IPS-15b (cell line): ENCODE results near the gene ATP4B.

Source experiments
- H3K27me3 ChIP-seq: one replicate; pipeline ENCODE4 v1.6.1; 2013; ENCODE audit warnings: low read length; ENCODE audit not compliant: control insufficient read depth, insufficient read depth
- H3K36me3 ChIP-seq: one replicate; pipeline ENCODE4 v1.6.1; 2013; ENCODE audit warnings: low read length; ENCODE audit not compliant: control insufficient read depth, insufficient read depth
- H3K4me1 ChIP-seq: one replicate; pipeline ENCODE4 v1.6.1; 2013; ENCODE audit warnings: mild to moderate bottlenecking, low read length; ENCODE audit not compliant: control insufficient read depth, insufficient read depth
- H3K4me3 ChIP-seq: one replicate; pipeline ENCODE4 v1.5.1; 2013; ENCODE audit warnings: low read depth, low read length
- H3K9ac ChIP-seq: one replicate; pipeline ENCODE4 v1.6.1; 2013; ENCODE audit warnings: low read depth, mild to moderate bottlenecking, low read length
- H3K9me3 ChIP-seq: one replicate; pipeline ENCODE4 v1.6.1; 2013; ENCODE audit warnings: mild to moderate bottlenecking, low read length; ENCODE audit not compliant: control insufficient read depth, insufficient read depth

ATP4B gene

DNA sequence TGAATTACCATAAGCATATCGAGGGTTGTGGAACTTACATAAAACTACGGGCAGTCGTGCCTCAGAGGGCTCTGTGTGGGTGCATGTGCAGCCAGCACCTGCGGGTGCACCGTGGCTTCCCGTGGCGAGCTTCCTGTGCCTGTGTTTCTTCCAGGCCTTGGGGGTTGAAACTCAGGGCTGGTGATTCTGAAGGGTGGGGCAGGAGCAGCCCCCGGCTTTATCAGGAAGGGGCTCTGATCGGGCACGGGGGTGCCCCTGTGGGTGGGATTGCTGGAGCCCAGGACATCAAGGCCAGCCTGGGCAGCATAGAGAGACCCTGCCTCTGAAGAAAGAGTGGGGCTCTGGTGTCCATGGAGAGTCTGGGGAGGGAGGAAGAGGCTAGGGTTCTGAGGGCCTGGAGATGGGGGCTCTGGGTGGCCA, 11.1 kb downstream of the ATP4B start:
- Histone ChIP-seq H3K9ac (no peak overlapping the region), H3K27me3 (no peaks in the 10 kb centered on the region), H3K4me3 (no peak overlapping the region), H3K36me3 (peaks cover 5% of the 10 kb centered on the region), H3K9me3 (peaks cover 7% of the 10 kb centered on the region), H3K4me1 (no peaks in the 10 kb centered on the region)

DNA sequence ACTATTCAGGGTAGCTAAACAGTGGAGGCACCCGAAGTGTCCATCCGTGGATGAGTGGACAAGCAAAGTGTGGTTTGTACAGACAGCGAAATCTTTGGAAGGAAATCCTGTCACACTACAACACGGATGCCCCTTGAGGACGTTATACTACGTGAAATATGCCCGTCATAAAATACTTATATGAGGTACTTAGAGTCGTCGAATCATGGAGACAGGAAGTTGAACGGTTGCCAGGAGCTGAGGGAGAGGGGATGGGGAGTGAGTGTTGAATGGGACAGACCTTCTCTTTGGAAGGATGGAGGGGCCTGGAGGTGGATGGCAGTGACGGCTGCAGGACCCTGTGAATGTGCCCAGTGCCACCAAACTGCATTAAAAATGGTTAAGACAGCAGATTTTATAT, 11.6 kb downstream of the ATP4B start:
- Histone ChIP-seq H3K9ac (no peak overlapping the region), H3K36me3 (peaks cover 10% of the 10 kb centered on the region), H3K4me1 (no peaks in the 10 kb centered on the region), H3K4me3 (no peak overlapping the region), H3K27me3 (no peaks in the 10 kb centered on the region), H3K9me3 (peaks cover 12% of the 10 kb centered on the region)

- Histone ChIP-seq H3K4me1 (no peaks in the 10 kb centered on the region), H3K36me3 (peaks cover 11% of the 10 kb centered on the region), H3K4me3 (no peak overlapping the region), H3K9me3 (peaks cover 12% of the 10 kb centered on the region), H3K27me3 (no peaks in the 10 kb centered on the region), H3K9ac (no peak overlapping the region)
Measured at GRCh38 chr13:113645329-113645728, 12.7 kb downstream of the ATP4B start.

DNA sequence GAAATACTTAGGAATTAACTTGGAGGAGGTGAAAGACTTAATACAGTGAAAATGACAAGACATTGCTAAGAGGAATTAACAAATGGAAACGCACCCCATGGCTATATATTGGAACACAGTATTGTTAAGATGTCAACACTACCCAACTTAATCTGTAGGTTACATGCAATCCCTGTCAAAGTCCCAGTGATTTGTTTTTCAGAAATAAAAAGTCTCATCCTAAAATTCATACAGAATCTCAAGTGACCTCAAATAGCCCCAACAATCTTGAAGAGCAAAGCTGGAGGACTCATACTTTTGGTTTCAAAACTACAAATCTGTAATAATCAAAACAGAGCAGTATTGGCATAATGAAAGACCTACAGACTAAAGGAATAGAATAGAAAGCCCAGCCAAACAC, 13.2 kb downstream of the ATP4B start:
- peaks cover 14% of the 10 kb centered on the region for H3K36me3 ChIP-seq
- no peaks in the 10 kb centered on the region for H3K27me3 ChIP-seq
- no peak overlapping the region for H3K4me3 ChIP-seq
- H3K9ac ChIP-seq = no peak overlapping the region
- H3K9me3 ChIP-seq = peaks cover 12% of the 10 kb centered on the region
- no peaks in the 10 kb centered on the region for H3K4me1 ChIP-seq

DNA sequence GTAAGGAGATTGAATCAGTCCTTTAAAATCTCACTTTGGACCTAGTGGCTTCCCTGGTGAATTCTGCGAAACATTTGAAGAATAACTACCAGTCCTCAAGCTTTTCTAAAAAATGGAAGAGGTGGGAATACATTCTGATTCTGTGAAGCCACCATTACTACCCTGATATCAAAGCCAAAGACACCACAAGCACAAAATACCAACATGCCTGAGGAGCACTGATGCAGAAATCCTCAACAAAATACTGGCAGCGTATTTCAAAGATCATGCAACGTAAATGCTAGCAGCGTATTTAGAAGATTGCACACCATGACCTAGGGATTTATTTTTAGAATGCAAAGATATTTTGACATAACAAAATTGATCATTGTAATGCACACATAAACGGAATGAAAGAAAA, 14.4 kb downstream of the ATP4B start:
- peaks cover 21% of the 10 kb centered on the region for H3K36me3 ChIP-seq
- no peaks in the 10 kb centered on the region for H3K4me1 ChIP-seq
- peaks cover 12% of the 10 kb centered on the region for H3K9me3 ChIP-seq
- H3K9ac ChIP-seq = no peak overlapping the region
- H3K4me3 ChIP-seq = no peak overlapping the region
- H3K27me3 ChIP-seq = no peaks in the 10 kb centered on the region

- H3K9me3 ChIP-seq = peaks cover 12% of the 10 kb centered on the region
- no peaks in the 10 kb centered on the region for H3K27me3 ChIP-seq
- H3K36me3 ChIP-seq = peaks cover 31% of the 10 kb centered on the region
- H3K4me3 ChIP-seq = no peak overlapping the region
- no peaks in the 10 kb centered on the region for H3K4me1 ChIP-seq
- no peak overlapping the region for H3K9ac ChIP-seq
Measured at GRCh38 chr13:113642563-113642962, 15.4 kb downstream of the ATP4B start.

GRCh38 chr13:113641426-113641825, 16.6 kb downstream of the ATP4B start:
- Histone ChIP-seq H3K9me3 (peaks cover 12% of the 10 kb centered on the region), H3K9ac (no peak overlapping the region), H3K27me3 (no peaks in the 10 kb centered on the region), H3K4me3 (no peak overlapping the region), H3K4me1 (no peaks in the 10 kb centered on the region), H3K36me3 (peaks cover 42% of the 10 kb centered on the region)

DNA sequence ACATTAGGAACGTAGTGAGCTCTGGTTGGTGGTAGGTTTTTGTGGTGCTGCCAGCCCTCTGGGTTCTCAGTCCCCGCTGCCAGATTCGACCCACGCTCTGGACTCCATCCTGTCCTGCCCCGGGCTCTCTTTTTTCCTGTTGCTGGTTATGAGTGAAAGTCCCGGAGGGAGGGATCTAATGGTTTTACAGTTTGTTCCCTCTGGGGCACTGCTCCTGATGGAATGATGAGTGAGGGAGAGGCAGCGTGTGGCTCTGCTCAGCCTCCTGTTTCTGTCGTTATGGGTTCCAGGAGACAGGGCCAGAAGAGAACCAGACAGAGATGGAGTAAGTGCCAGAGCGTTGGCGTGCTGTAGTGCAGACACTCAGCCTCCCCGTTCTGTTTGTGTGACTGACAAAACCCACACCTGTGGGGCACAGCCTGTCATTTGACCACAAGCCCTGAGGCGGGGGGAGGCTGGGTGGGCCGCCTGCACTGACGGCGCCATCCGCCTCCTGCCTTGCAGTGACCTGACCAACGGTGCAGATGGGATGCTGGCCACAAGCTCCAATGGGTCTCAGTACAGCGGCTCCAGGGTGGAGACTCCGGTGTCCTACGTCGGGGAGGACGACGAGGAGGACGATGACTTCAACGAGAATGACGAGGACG, 18.3 kb downstream of the ATP4B start:
- Histone ChIP-seq H3K36me3 (peaks cover 59% of the 10 kb centered on the region), H3K27me3 (no peaks in the 10 kb centered on the region), H3K9ac (no peak overlapping the region), H3K4me3 (no peak overlapping the region), H3K9me3 (peaks cover 12% of the 10 kb centered on the region), H3K4me1 (no peaks in the 10 kb centered on the region)

- Histone ChIP-seq H3K27me3 (no peaks in the 10 kb centered on the region), H3K9ac (no peak overlapping the region), H3K9me3 (peaks cover 12% of the 10 kb centered on the region), H3K36me3 (peaks cover 69% of the 10 kb centered on the region), H3K4me1 (no peaks in the 10 kb centered on the region), H3K4me3 (no peak overlapping the region)
Measured at GRCh38 chr13:113638806-113639205, 19.2 kb downstream of the ATP4B start.

DNA sequence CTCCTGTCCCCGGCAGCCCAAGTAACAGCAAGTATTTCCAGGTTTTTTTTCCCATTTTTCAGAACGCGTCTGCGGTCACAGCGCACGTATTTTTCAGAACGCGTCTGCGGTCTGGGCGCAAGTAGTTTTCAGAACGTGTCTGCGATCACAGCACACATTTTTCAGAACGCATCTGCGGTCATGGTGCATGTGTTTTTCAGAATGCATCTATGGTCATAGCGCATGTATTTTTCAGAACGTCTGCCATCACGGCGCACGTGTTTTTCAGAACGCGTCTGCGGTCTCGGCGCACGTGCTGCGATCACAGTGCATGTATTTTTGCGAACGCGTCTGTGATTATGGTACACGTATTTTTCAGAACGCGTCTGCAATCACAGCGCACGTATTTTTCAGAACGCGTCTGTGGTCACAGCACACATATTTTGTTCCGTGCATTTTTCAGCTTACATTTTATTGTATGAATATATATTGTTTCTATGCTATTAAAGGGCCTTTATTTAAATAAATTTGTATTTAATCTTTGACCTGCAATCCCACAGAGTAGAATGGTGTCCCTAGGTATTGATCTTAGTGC, 19.7 kb downstream of the ATP4B start:
- H3K4me3 ChIP-seq = no peak overlapping the region
- H3K36me3 ChIP-seq = peaks cover 74% of the 10 kb centered on the region
- peaks cover 12% of the 10 kb centered on the region for H3K9me3 ChIP-seq

GRCh38 chr13:113637262-113638160, 20.5 kb downstream of the ATP4B start:
- Histone ChIP-seq H3K9me3 (peaks cover 11% of the 10 kb centered on the region), H3K4me1 (no peaks in the 10 kb centered on the region), H3K4me3 (no peak overlapping the region), H3K27me3 (no peaks in the 10 kb centered on the region), H3K36me3 (peaks cover 79% of the 10 kb centered on the region), H3K9ac (no peak overlapping the region)

More for the DNA sequence above, 19.7 kb downstream of the ATP4B start:
- H3K4me1 ChIP-seq = no peaks in the 10 kb centered on the region
- H3K9ac ChIP-seq = no peak overlapping the region
- H3K27me3 ChIP-seq = no peaks in the 10 kb centered on the region
